Right cardiac atrium (tissue), 5 donors: ENCODE data around the gene FAM227B. TPM values are rescaled to one million over a fixed set of nuclear protein-coding genes. Genes with fewer than 3 reads are reported as not detected.
A peak's percentile ranks its signal among the peaks of the same experiment; 100 is the strongest.

Experiments used
- ATAC-seq, 2 donors: fragments of 200-7000 bp; cut with Tn5 transposase; one replicate each; pipeline versions ENCODE4 v1.8.0 to v1.9.1; 2020; ENCODE audit warnings: moderate library complexity in 2 of 2, mild to moderate bottlenecking in 1 of 2
- DNase-seq, 3 donors: peaks; one replicate each; pipeline ENCODE4 v3.0.0-alpha.2; 2020
- H3K27ac ChIP-seq: one replicate; pipeline ENCODE4 v1.5.1; 2013; ENCODE audit warnings: mild to moderate bottlenecking, low read length, control low read depth, moderate library complexity
- H3K27me3 ChIP-seq: one replicate; pipeline ENCODE4 v1.6.1; 2013; ENCODE audit not compliant: control insufficient read depth, insufficient read depth
- H3K4me1 ChIP-seq: one replicate; pipeline ENCODE4 v1.6.1; 2013; ENCODE audit warnings: low read length; ENCODE audit not compliant: control insufficient read depth, insufficient read depth
- H3K4me3 ChIP-seq: one replicate; pipeline ENCODE4 v1.5.1; 2013; ENCODE audit warnings: low read length, control low read depth
- H3K9me3 ChIP-seq: one replicate; pipeline ENCODE4 v1.6.1; 2013; ENCODE audit warnings: low read length; ENCODE audit not compliant: control insufficient read depth
- WGBS: extraction: QIAGEN DNeasy Blood & Tissue Kit; methylation state at CpG from one replicate; pipeline ENCODE4 v1.1.7; 2013; 5-methylcytosine and 5-hydroxymethylcytosine counted together
- intact Hi-C, 4 donors: fragments of 100-400 bp; cut with DNase I; formaldehyde crosslinking; loops; one replicate each; pipeline versions ENCODE4 v1.11.0 to v1.14.0; 2022 to 2023
- polyA plus RNA-seq: library from polyadenylated mRNA; stranded (reverse); fragments of 200-250 nt; gene quantifications from one replicate; pipeline ENCODE4 v1.2.3, GENCODE V29; 2013
- total RNA-seq, 4 donors: library from RNA; stranded (reverse); fragmentation: NEBNext Ultra II Directional; extraction: Animal tissue kit (Norgen Biotek cat#: 25700); gene quantifications; one replicate each; pipeline ENCODE4 v1.2.1, GENCODE V29; 2021
- donor health status: healthy with polysubstance abuse.
- donor health status: DM: no; HTN: yes; CAD: no.
- donor health status: DM: no; HTN: no; CAD: no.
- donor health status: DM: no; HTN: yes; CAD: no; lungs with severe emphysema.
- donor health status: DM: yes; HTN: yes; CAD: no.

The FAM227B gene
- total and polyA plus RNA-seq, 5 donors = 9.8 to 19.2 (median 12.4) TPM

GRCh38 chr15:49297584-49297983, 323.0 kb downstream of the FAM227B start:
- WGBS = 98% methylated on average over 1 of the region's 1 CpG
- H3K9me3 ChIP-seq = no peaks in the 10 kb centered on the region
- H3K27me3 ChIP-seq = no peaks in the 10 kb centered on the region
- H3K4me3 ChIP-seq = no peak overlapping the region
- ATAC-seq (no peak), DNase-seq (no peak)
- H3K4me1 ChIP-seq = no peaks in the 10 kb centered on the region
- H3K27ac ChIP-seq = no peak overlapping the region
- intact Hi-C loops = no loop called here

- H3K27ac ChIP-seq = no peak overlapping the region
- H3K27me3 ChIP-seq = no peaks in the 10 kb centered on the region
- no peaks in the 10 kb centered on the region for H3K4me1 ChIP-seq
- DNase-seq (no peak), ATAC-seq (no peak)
- no peak overlapping the region for H3K4me3 ChIP-seq
- intact Hi-C loops = no loop called here
- H3K9me3 ChIP-seq = no peaks in the 10 kb centered on the region
- 95% methylated on average over 1 of the region's 1 CpG for WGBS
Observed at GRCh38 chr15:49296258-49296657, 324.4 kb downstream of the FAM227B start.

- ATAC-seq = no peak
- no peak overlapping the region for H3K4me3 ChIP-seq
- no peak for DNase-seq
- no peaks in the 10 kb centered on the region for H3K9me3 ChIP-seq
- intact Hi-C loops = no loop called here
- no peak overlapping the region for H3K27ac ChIP-seq
- no peaks in the 10 kb centered on the region for H3K27me3 ChIP-seq
- no peaks in the 10 kb centered on the region for H3K4me1 ChIP-seq
Observed at GRCh38 chr15:49293941-49294340, 326.7 kb downstream of the FAM227B start.

DNA sequence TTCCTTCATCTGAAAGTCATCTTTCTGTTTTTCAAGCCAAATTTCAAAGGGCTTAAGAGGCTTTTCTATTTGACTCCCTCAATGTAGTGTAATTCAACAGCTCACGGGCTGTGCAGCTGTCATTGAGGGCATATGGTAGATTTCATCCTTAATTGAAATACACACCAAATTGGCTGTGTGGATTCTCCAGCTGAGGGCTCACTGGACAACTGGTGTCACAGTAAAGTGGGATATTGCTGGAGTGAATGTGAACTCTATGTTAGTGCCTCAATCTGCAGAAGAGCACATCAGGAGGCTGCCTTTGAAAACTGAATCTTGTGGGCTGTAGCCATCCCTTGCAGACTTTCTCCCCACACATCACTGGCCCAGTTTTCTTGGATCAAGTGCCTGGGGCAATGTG, 330.4 kb downstream of the FAM227B start:
- intact Hi-C loops = no loop called here
- WGBS = 35% methylated on average over 1 of the region's 1 CpG

DNA sequence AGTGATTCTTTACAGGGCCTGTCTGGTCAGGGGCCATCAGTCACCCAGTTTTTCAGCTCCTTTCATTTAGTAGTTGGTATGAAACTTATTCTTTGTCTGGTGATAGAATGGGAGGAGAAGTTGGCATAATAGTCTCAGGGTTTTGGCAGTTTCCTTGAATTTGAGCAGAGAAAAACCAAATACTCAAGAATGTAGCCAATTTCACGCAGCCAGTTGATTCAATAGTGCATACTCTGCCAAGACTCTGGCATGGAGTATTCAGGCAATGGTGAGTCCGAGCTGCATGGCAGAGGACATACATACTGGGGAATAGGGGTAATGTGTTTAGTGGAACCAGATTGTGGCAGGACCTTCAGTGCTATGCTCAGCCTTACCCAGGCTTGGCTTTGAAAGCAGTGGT, 332.2 kb downstream of the FAM227B start:
- no peak overlapping the region for H3K4me3 ChIP-seq
- no peaks in the 10 kb centered on the region for H3K27me3 ChIP-seq
- H3K9me3 ChIP-seq = no peaks in the 10 kb centered on the region
- intact Hi-C loops = no loop called here
- DNase-seq (no peak), ATAC-seq (no peak)
- H3K27ac ChIP-seq = no peak overlapping the region
- 73% methylated on average over 2 of the region's 2 CpGs for WGBS
- peaks cover 2% of the 10 kb centered on the region for H3K4me1 ChIP-seq

More for the DNA sequence above, 330.4 kb downstream of the FAM227B start:
- no peak for ATAC-seq
- peaks cover 2% of the 10 kb centered on the region for H3K4me1 ChIP-seq
- H3K27me3 ChIP-seq = no peaks in the 10 kb centered on the region
- no peaks in the 10 kb centered on the region for H3K9me3 ChIP-seq
- no peak for DNase-seq
- H3K27ac ChIP-seq = no peak overlapping the region
- no peak overlapping the region for H3K4me3 ChIP-seq

DNA sequence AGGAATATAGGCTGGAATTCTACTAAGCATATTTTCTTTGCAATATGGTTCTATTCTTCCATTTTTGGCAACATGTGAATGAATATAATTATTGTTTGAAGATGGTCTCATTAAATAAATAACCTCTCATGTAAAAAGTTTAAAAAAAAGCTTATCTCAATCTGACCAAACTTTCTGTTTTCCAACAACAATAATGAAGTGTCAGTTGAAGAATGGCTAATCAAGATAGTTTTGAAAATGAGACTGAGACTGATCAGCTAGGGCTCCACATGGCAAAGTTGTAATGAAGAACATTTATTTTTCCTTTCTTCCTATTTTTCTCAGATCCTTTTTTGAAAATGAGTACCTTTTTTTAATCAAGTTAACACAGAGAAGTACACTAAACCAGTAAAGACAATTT, 333.1 kb downstream of the FAM227B start:
- Histone ChIP-seq H3K9me3 (no peaks in the 10 kb centered on the region), H3K27me3 (no peaks in the 10 kb centered on the region), H3K4me1 (peaks cover 2% of the 10 kb centered on the region), H3K27ac (no peak overlapping the region), H3K4me3 (no peak overlapping the region)
- DNase-seq (no peak), ATAC-seq (no peak)
- intact Hi-C loops = no loop called here

DNA sequence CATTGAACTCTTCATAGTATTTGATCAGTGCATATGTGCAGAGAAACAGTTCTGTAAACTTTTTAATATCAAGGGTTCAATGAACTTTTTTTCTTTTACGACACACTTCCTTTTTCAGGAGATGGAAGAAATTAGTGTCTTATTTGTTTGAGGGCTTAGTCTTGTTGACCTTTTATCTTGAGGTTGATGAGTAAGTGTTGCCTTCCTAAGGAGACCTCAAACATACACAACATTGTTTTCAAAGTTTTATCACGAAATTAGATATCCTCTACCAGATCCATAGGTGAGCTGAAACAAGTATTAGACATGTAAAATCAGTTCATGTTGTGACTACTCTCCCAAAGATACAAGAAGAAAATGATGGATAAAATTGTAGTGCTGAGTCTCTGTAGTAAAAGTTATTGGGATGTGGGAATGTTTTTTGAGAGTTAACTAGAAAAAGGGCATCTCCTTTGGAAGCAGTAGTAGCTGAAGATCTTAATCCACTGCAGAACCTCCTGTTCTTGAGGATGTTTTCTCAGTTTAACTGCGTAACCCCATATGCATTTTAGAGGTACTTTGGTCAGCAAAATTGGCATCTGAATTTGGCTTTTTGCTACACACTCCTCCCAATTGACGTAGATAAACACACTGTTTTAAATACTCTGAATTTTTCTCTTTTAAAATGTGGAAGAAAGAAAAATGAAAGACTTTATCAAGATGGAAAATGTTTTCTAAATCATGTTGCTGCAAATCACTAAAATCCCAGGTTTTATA, 333.8 kb downstream of the FAM227B start:
- intact Hi-C loops = no loop called here
- H3K27ac ChIP-seq = no peak overlapping the region
- peak; percentile 43 to 61 for ATAC-seq

GRCh38 chr15:49282366-49282765, 338.3 kb downstream of the FAM227B start:
- no peak overlapping the region for H3K4me3 ChIP-seq
- no peaks in the 10 kb centered on the region for H3K4me1 ChIP-seq
- intact Hi-C loops = no loop called here
- H3K27ac ChIP-seq = no peak overlapping the region
- no peaks in the 10 kb centered on the region for H3K9me3 ChIP-seq
- DNase-seq = no peak
- ATAC-seq = no peak
- H3K27me3 ChIP-seq = no peaks in the 10 kb centered on the region
- WGBS = 81% methylated on average over 1 of the region's 1 CpG

More for the DNA sequence above, 333.8 kb downstream of the FAM227B start:
- Histone ChIP-seq H3K4me3 (no peak overlapping the region), H3K27me3 (no peaks in the 10 kb centered on the region), H3K4me1 (peaks cover 2% of the 10 kb centered on the region), H3K9me3 (no peaks in the 10 kb centered on the region)
- 72% methylated on average over 4 of the region's 4 CpGs for WGBS
- no peak for DNase-seq

DNA sequence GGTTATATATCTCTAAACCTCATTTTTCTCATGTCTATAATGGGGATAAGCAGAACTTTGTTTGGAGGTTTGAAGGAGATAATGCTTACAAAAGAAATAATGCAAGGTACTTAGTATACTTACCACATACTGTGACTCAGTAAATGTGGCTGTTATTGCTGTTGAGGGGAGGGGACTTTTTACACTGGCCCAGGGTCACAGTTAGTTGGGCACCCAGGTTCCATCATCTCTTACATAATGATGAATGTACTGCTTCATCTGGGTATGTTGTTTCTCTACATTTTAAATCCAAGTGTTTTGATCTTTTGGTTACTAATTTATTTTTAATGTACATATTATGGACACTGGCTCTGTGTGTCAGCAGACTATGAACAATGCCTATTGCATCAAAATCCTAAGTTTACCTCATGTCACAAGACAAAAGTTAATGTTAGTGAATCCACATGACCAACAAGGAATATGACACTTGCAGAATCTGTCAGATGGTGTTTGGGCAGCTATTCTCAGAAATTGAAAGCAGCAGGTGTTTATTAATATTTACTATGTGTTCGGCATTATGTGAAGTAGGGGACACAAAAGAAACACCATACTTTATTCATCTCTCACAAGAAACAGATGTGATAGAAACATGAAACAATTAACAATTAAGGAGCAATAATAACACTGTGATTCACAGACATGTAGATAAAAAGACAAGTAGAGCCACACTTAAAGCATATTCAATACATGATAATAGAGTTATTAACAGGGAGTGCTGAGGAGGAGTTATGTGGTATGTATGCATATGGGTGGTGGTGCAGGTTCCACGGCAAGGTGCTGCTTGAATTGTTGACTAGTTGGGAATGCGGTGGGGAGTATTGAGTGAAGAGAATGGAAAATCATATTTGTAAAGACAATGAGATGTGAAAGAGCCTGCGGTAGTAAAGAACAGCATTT, 340.8 kb downstream of the FAM227B start:
- H3K27ac ChIP-seq = no peak overlapping the region
- no peaks in the 10 kb centered on the region for H3K27me3 ChIP-seq
- WGBS = 96% methylated on average over 4 of the region's 4 CpGs
- no peak overlapping the region for H3K4me3 ChIP-seq
- no peaks in the 10 kb centered on the region for H3K9me3 ChIP-seq
- H3K4me1 ChIP-seq = peaks cover 1% of the 10 kb centered on the region
- intact Hi-C loops = no loop called here
- DNase-seq (no peak), ATAC-seq (no peak)

DNA sequence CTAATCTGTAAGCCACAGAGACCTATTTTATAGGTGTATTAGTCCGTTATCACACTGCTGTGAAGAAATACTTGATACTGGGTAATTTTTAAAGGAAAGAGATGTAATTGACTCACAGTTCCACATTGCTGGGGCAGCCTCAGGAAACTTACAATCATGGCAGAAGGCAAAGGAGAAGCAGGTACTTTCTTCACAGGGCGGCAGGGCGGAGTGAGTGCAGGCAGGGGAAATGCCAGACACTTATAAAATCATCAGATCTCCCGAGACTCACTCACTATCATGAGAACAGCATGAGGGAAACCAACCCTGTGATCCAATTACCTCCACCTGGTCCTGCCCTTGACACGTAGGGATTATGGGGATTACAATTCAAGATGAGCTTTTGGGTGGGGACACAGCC, 341.9 kb downstream of the FAM227B start:
- no peak for ATAC-seq
- intact Hi-C loops = no loop called here
- H3K9me3 ChIP-seq = no peaks in the 10 kb centered on the region
- H3K27me3 ChIP-seq = no peaks in the 10 kb centered on the region
- no peak for DNase-seq
- H3K27ac ChIP-seq = no peak overlapping the region
- H3K4me3 ChIP-seq = no peak overlapping the region
- H3K4me1 ChIP-seq = peaks cover 1% of the 10 kb centered on the region
- 96% methylated on average over 5 of the region's 5 CpGs for WGBS
